GM18867 (cell line): Measurements from ENCODE around the gene MTFP1.
"Not testable (repeated sequence)": the region's sequence is repeated elsewhere in the genome, so short reads cannot be mapped to it uniquely, and the experiment has no call there.

Experiments used
- ATAC-seq: cut with Tn5 transposase; IDR thresholded peaks from one replicate; pipeline ENCODE4 v1.9.1; 2021; ENCODE audit warnings: mild to moderate bottlenecking, moderate library complexity; ENCODE audit not compliant: unreplicated experiment

MTFP1 gene

GRCh38 chr22:30452861-30453260 is 27.3 kb downstream of the MTFP1 start:
- ATAC-seq: no peak

DNA sequence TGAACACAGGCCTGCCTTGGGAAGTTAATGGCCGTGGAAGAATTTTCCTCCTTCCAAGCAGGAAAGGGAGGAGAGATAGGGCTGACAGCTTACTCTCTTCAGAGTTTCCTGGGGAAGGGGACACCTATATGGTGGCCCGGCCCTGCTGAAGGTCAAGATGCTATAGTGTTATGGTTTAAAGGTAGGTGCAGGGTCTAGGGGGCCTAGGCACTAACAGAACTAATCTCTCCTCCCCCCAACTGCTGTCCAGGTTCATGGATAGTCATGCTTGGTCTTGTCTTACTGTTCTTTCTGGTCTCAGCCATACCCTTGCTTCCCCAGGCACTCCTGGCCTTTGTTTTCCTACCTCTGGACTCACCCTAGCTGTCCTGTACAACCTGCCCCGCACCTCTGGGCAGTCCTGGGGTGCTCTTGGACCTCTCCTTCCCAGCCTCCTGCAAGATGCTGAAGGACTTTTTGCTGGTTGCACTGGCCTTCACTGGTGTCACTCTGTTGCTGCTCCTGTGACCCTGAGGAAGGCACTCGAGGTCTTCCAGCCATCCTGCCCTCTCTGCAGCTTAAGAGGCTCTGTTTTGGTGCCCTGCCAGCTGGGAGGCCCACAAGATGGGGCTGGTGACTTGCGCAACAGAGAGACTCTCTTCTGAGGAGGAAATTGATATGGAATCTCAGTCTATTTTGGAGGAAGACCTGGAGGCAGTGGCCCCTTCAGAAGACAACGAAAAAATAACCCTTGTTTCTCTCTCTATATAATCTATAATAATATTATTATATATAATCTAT is 28.4 kb downstream of the MTFP1 start:
- no peak for ATAC-seq

GRCh38 chr22:30455075-30455840 is 29.7 kb downstream of the MTFP1 start:
- ATAC-seq: no peak

DNA sequence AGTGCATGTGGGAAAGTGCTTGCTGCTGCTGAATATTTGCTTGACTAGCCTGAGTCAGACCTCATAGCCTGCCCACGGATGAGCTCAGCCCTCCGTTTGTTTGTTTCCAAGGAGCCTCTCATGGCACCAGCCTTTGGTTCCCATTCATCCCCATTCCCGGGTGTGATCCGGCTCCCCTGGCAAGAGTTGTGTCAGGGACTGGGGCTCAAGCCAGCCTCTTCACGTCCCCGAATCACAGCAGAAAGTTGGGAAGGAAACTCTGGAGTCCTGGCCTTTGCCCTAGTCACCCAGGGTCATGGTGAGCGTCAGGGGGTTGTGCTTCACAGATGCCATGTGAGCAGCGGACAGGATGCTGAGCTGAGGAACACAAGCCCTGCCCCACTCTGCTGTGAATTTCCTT is 32.4 kb downstream of the MTFP1 start:
- ATAC-seq: no peak

- no peak for ATAC-seq
These were observed 33.8 kb downstream of the MTFP1 start for GRCh38 chr22:30459181-30460052.

- ATAC-seq: no peak
These were observed 34.6 kb downstream of the MTFP1 start for GRCh38 chr22:30460147-30460546.

DNA sequence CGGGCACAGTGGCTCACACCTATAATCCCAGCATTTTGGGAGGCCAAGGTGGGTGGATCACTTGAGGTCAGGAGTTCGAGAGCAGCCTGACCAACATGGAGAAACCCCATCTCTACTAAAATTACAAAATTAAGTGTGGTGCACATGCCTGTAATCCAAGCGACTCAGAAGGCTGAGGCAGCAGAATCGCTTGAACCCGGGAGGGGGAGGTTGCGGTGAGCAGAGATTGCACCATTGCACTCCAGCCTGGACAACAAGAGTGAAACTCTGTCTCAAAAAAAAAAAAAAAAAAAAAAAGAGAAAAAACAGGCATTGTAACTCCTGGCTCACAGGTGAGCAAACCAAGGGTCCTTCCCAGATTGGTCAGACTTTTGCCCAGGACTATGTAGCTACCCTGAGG is 35.0 kb downstream of the MTFP1 start:
- not testable (repeated sequence) for ATAC-seq

- no peak for ATAC-seq
These were observed 43.6 kb downstream of the MTFP1 start for GRCh38 chr22:30469165-30469564.

- no peak for ATAC-seq
These were observed 45.1 kb downstream of the MTFP1 start for GRCh38 chr22:30470655-30471054.

GRCh38 chr22:30471616-30472318 is 46.2 kb downstream of the MTFP1 start, which contains the start of gene SEC14L3:
SEC14L3 (minus strand) TSS chr22:30472017; CDS start chr22:30471958, 59 bp downstream.
- no peak for ATAC-seq

GRCh38 chr22:30472994-30473720 is 47.6 kb downstream of the MTFP1 start:
- ATAC-seq: no peak

DNA sequence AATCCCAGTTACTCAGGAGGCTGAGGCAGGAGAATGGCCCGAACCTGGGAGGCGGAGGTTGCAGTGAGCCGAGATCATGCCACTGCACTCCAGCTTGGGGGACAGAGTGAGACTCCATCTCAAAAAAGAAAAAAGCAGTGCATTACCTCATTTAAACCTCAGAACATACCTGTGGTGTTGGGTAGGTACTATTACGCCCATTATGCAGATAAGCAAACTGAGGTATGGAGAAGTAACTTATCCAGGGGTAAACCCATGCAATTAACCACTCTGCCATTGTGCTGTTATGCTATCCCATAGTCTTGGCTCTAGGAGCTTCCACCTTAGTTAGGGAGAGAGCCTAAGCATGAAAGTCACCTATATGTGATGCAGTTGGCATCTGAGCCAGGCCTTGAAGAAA is 48.6 kb downstream of the MTFP1 start:
- no peak for ATAC-seq

- no peak for ATAC-seq
These were observed 49.3 kb downstream of the MTFP1 start for GRCh38 chr22:30474683-30475424.
